Lung (tissue), 12 donors: ENCODE measurements around the gene GFOD1. TPM values are rescaled to one million over a fixed set of nuclear protein-coding genes. Genes with fewer than 3 reads are reported as not detected.

Source experiments
- ATAC-seq: fragments of 200-7000 bp; cut with Tn5 transposase; one replicate; pipeline ENCODE4 v1.9.1; 2020; ENCODE audit warnings: moderate number of reproducible peaks; ENCODE audit not compliant: insufficient read depth, low FRiP score
- DNase-seq, 3 donors: peaks; one replicate each; pipeline ENCODE4 v3.0.0-alpha.2; 2013 to 2017
- H3K27ac ChIP-seq, 2 donors: one replicate each; pipeline ENCODE4 v1.5.1; 2013; ENCODE audit warnings: mild to moderate bottlenecking in 2 of 2, moderate library complexity in 2 of 2, control low read depth in 1 of 2, inconsistent platforms in 1 of 2, low read depth in 1 of 2, low read length in 1 of 2
- H3K27me3 ChIP-seq, 3 donors: one replicate each; pipeline ENCODE4 v1.5.1; 2013; ENCODE audit warnings: low read length in 2 of 3; ENCODE audit not compliant: control insufficient read depth in 3 of 3, insufficient read depth in 3 of 3
- H3K36me3 ChIP-seq, 4 donors: one replicate each; pipeline ENCODE4 v1.5.1; 2013; ENCODE audit warnings: low read length in 4 of 4, mild to moderate bottlenecking in 1 of 4, moderate library complexity in 1 of 4; ENCODE audit not compliant: control insufficient read depth in 4 of 4, insufficient read depth in 4 of 4
- H3K4me1 ChIP-seq, 5 donors: one replicate each; pipeline ENCODE4 v1.5.1; 2013; ENCODE audit warnings: low read length in 5 of 5, mild to moderate bottlenecking in 2 of 5, moderate library complexity in 1 of 5; ENCODE audit not compliant: control insufficient read depth in 5 of 5, insufficient read depth in 5 of 5
- H3K4me3 ChIP-seq: one replicate; pipeline ENCODE4 v1.5.1; 2013; ENCODE audit warnings: mild to moderate bottlenecking, control low read depth, moderate library complexity
- H3K9ac ChIP-seq, 2 donors: one replicate each; pipeline ENCODE4 v1.5.1; 2013; ENCODE audit warnings: low read length in 2 of 2, control low read depth in 1 of 2; ENCODE audit not compliant: insufficient read depth in 1 of 2
- H3K9me3 ChIP-seq, 4 donors: one replicate each; pipeline ENCODE4 v1.5.1; 2013; ENCODE audit warnings: low read length in 3 of 4, mild to moderate bottlenecking in 1 of 4, moderate library complexity in 1 of 4; ENCODE audit not compliant: control insufficient read depth in 4 of 4, insufficient read depth in 3 of 4
- WGBS, 2 donors: extraction: QIAGEN DNeasy Blood & Tissue Kit; methylation state at CpG; one replicate each; pipeline ENCODE4 v1.1.7; 2013; 5-methylcytosine and 5-hydroxymethylcytosine counted together
- polyA plus RNA-seq, 2 donors: library from polyadenylated mRNA; stranded (reverse); fragments of 200-250 nt; gene quantifications; one replicate each; pipeline ENCODE4 v1.2.1, GENCODE V29; 2013
- total RNA-seq, 2 donors: library from RNA; depleted of rRNA in 1 of 2; stranded (reverse); fragments of >200 nt in 1 of 2; gene quantifications; one replicate each; pipeline ENCODE4 v1.2.1, GENCODE V29; 2014 to 2021
- TF ChIP-seq, protein P1 (sequence below): IDR thresholded peaks from 2 replicates; pipeline ENCODE4 v1.5.1; 2012; ENCODE audit warnings: mild to moderate bottlenecking; ENCODE audit errors: control extremely low read depth, extremely low read depth
- donor health status: control.
- donor health status: control.
- donor health status: Bipolar disorder and iron deficiency.
- donor health status: healthy.
- donor health status: DM: yes; HTN: yes; CAD: no.

Gene GFOD1
- total and polyA plus RNA-seq, 4 donors, result 4.0 to 22.8 (median 7.9) TPM

DNA sequence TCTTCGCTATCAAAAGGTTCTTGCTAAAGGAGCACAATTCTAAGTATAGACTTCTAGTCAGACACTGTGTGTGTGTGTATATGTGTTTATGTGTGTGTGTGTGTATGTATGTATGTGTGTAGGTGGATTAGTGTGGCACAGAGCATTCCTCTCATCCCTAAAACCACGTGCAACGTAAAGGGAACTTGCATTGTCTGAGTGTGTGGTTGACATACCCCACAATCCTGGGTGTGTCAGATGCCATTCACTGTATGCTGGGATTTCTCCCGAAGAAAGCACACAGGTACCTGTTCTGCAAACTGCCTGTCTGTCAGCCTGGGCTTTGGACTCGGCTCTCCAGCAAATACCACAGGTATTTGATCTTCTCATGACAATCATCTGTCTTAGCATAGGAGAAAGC, 116.8 kb downstream of the GFOD1 start:
- Histone ChIP-seq H3K27me3 (no peaks in the 10 kb centered on the region), H3K27ac (no peak overlapping the region), H3K36me3 (no peaks in the 10 kb centered on the region), H3K4me1 (peaks cover 0 to 25% (median 5%) of the 10 kb centered on the region in 5 donors), H3K9me3 (no peaks in the 10 kb centered on the region), H3K4me3 (no peak overlapping the region), H3K9ac (no peak overlapping the region)
- no peak for ATAC-seq
- TF ChIP-seq, protein P1, sequence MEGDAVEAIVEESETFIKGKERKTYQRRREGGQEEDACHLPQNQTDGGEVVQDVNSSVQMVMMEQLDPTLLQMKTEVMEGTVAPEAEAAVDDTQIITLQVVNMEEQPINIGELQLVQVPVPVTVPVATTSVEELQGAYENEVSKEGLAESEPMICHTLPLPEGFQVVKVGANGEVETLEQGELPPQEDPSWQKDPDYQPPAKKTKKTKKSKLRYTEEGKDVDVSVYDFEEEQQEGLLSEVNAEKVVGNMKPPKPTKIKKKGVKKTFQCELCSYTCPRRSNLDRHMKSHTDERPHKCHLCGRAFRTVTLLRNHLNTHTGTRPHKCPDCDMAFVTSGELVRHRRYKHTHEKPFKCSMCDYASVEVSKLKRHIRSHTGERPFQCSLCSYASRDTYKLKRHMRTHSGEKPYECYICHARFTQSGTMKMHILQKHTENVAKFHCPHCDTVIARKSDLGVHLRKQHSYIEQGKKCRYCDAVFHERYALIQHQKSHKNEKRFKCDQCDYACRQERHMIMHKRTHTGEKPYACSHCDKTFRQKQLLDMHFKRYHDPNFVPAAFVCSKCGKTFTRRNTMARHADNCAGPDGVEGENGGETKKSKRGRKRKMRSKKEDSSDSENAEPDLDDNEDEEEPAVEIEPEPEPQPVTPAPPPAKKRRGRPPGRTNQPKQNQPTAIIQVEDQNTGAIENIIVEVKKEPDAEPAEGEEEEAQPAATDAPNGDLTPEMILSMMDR, result no peak
- 73% methylated on average over 5 of the region's 5 CpGs for WGBS, 2 donors
- no peak for DNase-seq

DNA sequence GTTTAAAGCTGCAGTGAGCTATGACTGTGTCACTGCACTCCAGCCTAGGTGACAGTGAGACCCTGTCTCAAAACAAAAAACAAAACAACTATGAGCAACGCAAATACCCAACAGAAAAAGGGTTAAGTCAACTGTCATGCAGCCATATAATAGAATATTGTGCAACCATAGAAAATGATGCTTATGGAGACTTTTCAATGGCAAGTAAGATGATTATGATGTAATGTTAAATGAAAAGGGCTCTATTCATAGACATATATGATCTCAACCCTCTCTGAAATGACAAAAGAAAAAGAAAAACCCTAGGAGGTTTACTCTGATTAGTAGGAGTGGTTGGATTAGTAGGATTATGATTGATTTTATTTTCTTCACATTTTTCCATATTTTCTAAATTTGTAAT, 117.8 kb downstream of the GFOD1 start:
- Histone ChIP-seq H3K9me3 (no peaks in the 10 kb centered on the region), H3K4me1 (peaks cover 0 to 25% (median 5%) of the 10 kb centered on the region in 5 donors), H3K9ac (no peak overlapping the region), H3K27me3 (no peaks in the 10 kb centered on the region), H3K36me3 (peaks cover 0 to 8% (median 4%) of the 10 kb centered on the region in 4 donors), H3K27ac (no peak overlapping the region), H3K4me3 (no peak overlapping the region)
- TF ChIP-seq, protein P1, result no peak
- 0% methylated on average over 1 of the region's 1 CpG for WGBS, 2 donors
- ATAC-seq (no peak), DNase-seq (no peak)

DNA sequence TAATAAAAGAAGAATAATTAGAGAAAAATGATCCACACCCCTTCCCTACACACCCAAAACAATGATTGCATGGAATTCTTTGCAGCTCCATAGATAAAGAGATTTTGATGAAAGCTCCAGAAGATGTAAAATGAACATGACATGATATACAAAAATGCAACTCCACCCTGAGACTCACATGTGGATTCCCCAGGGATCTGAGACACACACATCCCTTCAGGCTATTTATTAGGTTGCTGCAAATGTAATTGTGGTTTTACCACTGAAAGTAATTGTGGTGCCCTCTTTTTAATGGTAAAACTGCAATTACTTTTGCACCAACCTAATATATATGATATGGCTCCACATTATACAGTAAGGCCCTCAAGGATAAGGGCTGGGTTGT, 118.7 kb downstream of the GFOD1 start:
- TF ChIP-seq, protein P1, result no peak
- H3K27ac ChIP-seq, result no peak overlapping the region
- peaks cover 0 to 12% (median 4%) of the 10 kb centered on the region in 4 donors for H3K36me3 ChIP-seq
- ATAC-seq (no peak), DNase-seq (no peak)
- no peaks in the 10 kb centered on the region for H3K27me3 ChIP-seq
- no peaks in the 10 kb centered on the region for H3K9me3 ChIP-seq
- no peak overlapping the region for H3K4me3 ChIP-seq
- no peak overlapping the region for H3K9ac ChIP-seq
- peaks cover 0 to 25% (median 5%) of the 10 kb centered on the region in 5 donors for H3K4me1 ChIP-seq

DNA sequence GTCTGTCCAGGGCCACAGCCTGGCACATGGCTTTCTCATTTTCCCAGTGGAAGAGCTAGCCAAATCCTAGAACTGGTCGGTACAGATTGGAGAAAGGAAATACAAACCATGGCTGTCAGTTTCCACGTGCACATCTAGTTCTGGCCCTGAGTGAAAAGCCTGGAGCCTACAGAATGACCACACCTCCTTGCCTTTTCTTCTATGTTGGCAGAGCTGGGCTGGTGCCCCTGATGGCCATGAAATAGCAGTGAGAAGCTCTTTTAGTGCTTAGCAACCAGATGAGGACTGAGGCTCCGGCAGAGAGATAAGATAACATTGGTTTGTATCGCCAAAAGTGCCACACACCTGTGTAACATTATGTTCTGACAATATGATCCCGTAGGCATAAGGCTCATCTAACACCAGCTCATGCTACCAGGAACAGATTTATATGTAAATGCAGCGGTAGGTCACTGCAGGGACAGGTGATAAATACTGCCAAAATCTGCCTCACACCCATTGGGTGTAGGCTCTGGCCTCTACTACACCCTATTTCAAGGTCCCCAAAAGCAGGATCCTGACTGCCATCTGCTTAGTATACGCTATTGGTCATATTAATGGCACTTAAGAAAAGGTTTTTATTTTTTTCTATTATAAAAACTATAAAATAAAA, 119.2 kb downstream of the GFOD1 start:
- WGBS, 2 donors, result 77 to 92% methylated on average over 7 of the region's 7 CpGs
- no peak for DNase-seq
- Histone ChIP-seq H3K9ac (no peak overlapping the region), H3K4me3 (no peak overlapping the region), H3K27me3 (no peaks in the 10 kb centered on the region), H3K4me1 (peaks cover 0 to 25% (median 5%) of the 10 kb centered on the region in 5 donors), H3K9me3 (no peaks in the 10 kb centered on the region), H3K27ac (no peak overlapping the region), H3K36me3 (peaks cover 0 to 12% (median 4%) of the 10 kb centered on the region in 4 donors)
- ATAC-seq, result no peak
- TF ChIP-seq, protein P1, result no peak
